ENCODE data around the gene HUS1B.

DNA sequence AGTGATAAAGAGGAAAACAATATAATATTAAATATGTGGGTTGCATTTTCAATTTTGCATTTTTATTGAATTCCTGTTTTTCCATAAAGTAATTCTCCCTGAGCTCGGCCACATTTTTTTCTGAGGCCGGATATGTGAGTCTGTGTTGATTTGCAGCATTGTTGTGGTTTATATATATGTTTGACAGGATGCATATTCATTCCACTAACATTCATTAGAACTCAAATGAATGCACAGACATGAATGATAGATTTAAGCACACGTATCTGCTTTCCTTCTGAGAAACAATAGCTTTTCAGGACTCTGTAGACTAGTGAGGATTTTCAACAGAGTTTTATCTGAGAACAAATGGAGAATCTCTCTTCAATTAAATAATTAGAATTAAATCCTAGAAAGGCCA, 46.7 kb upstream of the HUS1B start:
- TF ChIP-seq, protein P1, sequence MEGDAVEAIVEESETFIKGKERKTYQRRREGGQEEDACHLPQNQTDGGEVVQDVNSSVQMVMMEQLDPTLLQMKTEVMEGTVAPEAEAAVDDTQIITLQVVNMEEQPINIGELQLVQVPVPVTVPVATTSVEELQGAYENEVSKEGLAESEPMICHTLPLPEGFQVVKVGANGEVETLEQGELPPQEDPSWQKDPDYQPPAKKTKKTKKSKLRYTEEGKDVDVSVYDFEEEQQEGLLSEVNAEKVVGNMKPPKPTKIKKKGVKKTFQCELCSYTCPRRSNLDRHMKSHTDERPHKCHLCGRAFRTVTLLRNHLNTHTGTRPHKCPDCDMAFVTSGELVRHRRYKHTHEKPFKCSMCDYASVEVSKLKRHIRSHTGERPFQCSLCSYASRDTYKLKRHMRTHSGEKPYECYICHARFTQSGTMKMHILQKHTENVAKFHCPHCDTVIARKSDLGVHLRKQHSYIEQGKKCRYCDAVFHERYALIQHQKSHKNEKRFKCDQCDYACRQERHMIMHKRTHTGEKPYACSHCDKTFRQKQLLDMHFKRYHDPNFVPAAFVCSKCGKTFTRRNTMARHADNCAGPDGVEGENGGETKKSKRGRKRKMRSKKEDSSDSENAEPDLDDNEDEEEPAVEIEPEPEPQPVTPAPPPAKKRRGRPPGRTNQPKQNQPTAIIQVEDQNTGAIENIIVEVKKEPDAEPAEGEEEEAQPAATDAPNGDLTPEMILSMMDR (IDR thresholded peaks at IDR 0.05), result no peak
- TF ChIP-seq POLR2A (IDR thresholded peaks at IDR 0.05), result no peak

All from tibial nerve (tissue), 3 donors.